ENCODE data around the gene VPS25. TPM values are rescaled to one million over a fixed set of nuclear protein-coding genes. Genes with fewer than 3 reads are reported as not detected.

VPS25 gene
- total RNA-seq, 2 donors from 2014 or later, result 18.5 to 24.2 TPM

- DNase-seq (ENCODE audit: low spot score) (no peak), ATAC-seq (ENCODE audit: insufficient number of reproducible peaks, low FRiP score, low read depth) (no peak)
- no peaks in the 10 kb centered on the region for H3K36me3 ChIP-seq
- no peaks in the 10 kb centered on the region for H3K9me3 ChIP-seq
- no peak overlapping the region for H3K4me3 ChIP-seq
- no peaks in the 10 kb centered on the region for H3K4me1 ChIP-seq (ENCODE audit: control insufficient read depth in 1 of 2, low read depth in 2 of 2)
- no peak overlapping the region for H3K27ac ChIP-seq
- H3K27me3 ChIP-seq (replicated peaks; ENCODE audit: insufficient read depth), result no peaks in the 10 kb centered on the region
- TF ChIP-seq, protein P1, sequence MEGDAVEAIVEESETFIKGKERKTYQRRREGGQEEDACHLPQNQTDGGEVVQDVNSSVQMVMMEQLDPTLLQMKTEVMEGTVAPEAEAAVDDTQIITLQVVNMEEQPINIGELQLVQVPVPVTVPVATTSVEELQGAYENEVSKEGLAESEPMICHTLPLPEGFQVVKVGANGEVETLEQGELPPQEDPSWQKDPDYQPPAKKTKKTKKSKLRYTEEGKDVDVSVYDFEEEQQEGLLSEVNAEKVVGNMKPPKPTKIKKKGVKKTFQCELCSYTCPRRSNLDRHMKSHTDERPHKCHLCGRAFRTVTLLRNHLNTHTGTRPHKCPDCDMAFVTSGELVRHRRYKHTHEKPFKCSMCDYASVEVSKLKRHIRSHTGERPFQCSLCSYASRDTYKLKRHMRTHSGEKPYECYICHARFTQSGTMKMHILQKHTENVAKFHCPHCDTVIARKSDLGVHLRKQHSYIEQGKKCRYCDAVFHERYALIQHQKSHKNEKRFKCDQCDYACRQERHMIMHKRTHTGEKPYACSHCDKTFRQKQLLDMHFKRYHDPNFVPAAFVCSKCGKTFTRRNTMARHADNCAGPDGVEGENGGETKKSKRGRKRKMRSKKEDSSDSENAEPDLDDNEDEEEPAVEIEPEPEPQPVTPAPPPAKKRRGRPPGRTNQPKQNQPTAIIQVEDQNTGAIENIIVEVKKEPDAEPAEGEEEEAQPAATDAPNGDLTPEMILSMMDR (IDR thresholded peaks at IDR 0.05), result no peak
Measured at GRCh38 chr17:42804918-42805367, 31.7 kb downstream of the VPS25 start.

GRCh38 chr17:42806249-42806648 lies 33.0 kb downstream of the VPS25 start:
- H3K4me3 ChIP-seq, result no peak overlapping the region
- H3K4me1 ChIP-seq (ENCODE audit: control insufficient read depth in 1 of 2, low read depth in 2 of 2), result no peaks in the 10 kb centered on the region
- no peaks in the 10 kb centered on the region for H3K36me3 ChIP-seq
- TF ChIP-seq, protein P1 (IDR thresholded peaks at IDR 0.05), result no peak
- no peak for ATAC-seq (ENCODE audit: insufficient number of reproducible peaks, low FRiP score, low read depth)
- no peaks in the 10 kb centered on the region for H3K27me3 ChIP-seq (replicated peaks; ENCODE audit: insufficient read depth)
- H3K27ac ChIP-seq, result no peak overlapping the region
- H3K9me3 ChIP-seq, result no peaks in the 10 kb centered on the region
- no peak for DNase-seq (ENCODE audit: low spot score)

DNA sequence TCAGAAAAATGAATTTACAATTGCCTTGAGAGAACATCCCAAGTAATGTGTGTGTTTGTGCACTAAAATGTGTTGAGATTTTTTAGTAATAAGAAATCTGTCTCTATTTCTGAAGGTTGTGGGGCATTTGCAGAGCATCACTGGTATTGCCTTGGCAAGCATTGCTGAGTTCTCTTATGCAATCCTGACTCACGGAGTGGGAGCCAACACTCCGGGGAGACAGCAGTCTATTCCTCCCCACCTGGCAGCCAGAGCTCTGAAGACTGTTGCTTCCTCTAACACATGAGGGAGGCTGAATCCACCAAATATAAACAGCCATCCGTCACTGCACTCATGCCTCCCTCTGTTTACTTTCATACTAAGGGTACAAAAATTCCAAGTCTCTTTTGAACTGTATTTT lies 36.0 kb downstream of the VPS25 start:
- TF ChIP-seq, protein P1 (IDR thresholded peaks at IDR 0.05), result no peak
- H3K27me3 ChIP-seq (replicated peaks; ENCODE audit: insufficient read depth), result no peaks in the 10 kb centered on the region
- ATAC-seq (ENCODE audit: insufficient number of reproducible peaks, low FRiP score, low read depth), result no peak
- peaks cover 12% of the 10 kb centered on the region for H3K36me3 ChIP-seq
- H3K4me1 ChIP-seq (ENCODE audit: control insufficient read depth in 1 of 2, low read depth in 2 of 2), result no peaks in the 10 kb centered on the region
- no peaks in the 10 kb centered on the region for H3K9me3 ChIP-seq
- no peak overlapping the region for H3K27ac ChIP-seq
- DNase-seq (ENCODE audit: low spot score), result no peak
- H3K4me3 ChIP-seq, result no peak overlapping the region

DNA sequence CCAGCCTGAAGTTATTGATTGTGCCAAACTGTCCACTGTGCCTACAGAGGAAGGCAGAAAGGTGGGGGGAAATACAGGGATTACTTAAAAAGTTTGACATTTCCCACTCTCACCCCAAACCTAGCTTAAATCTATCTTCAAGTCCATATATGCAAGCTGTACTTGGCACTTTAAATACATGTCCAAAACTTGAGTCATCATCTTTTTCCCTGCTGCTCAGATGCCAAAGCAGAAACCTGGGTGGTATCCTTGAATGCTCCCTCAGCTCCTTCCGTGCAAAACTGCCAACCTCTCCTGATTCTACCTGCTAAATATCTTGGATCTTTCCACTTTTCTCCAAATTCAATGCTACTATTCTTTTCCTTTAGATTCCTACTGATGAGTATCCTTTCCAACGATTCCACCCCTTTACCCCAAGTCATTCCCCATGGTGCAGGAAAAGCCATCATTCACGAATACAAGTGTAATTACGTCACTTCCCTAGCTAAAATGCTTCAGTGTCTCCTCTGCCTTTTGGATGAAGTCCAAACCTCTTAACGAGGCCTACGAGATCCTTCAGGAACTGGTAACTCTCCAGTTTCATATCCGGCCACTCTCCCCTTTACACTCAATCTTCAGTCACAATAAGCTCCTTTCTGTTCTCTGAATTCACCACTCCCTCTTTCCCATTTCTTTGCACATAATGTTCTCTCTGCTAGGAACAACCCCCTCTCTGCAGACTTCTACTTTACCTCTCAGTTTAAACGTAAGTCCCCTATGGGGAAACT lies 41.6 kb downstream of the VPS25 start:
- no peak for DNase-seq (ENCODE audit: low spot score)
- Histone ChIP-seq H3K4me3 (no peak overlapping the region), H3K4me1 (ENCODE audit: control insufficient read depth in 1 of 2, low read depth in 2 of 2) (no peaks in the 10 kb centered on the region), H3K27ac (no peak overlapping the region), H3K27me3 (replicated peaks; ENCODE audit: insufficient read depth) (no peaks in the 10 kb centered on the region), H3K9me3 (no peaks in the 10 kb centered on the region), H3K36me3 (peaks cover 59% of the 10 kb centered on the region)
- TF ChIP-seq, protein P1 (IDR thresholded peaks at IDR 0.05), result no peak
- no peak for ATAC-seq (ENCODE audit: insufficient number of reproducible peaks, low FRiP score, low read depth)

DNA sequence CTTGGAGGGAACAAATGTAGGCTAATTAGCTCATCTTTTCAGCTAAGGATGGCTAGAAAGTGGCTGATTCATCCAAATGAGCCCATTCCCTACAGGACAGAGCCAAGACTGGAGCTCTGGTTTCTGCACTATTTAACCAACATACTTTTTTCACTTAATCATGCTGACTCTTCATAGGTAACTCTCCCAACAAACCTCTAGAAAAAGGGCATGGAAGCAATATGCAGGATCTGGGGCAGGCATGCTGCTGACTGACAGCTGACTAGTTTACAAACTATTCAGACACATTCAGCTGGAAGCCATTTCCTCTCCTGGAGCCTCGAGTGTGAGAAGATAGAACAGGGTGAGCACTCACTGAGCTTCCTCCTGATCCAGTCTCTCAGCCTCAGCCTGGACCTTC lies 44.6 kb downstream of the VPS25 start:
- Histone ChIP-seq H3K36me3 (peaks cover 64% of the 10 kb centered on the region), H3K4me3 (no peak overlapping the region), H3K27ac (no peak overlapping the region), H3K27me3 (replicated peaks; ENCODE audit: insufficient read depth) (no peaks in the 10 kb centered on the region), H3K9me3 (no peaks in the 10 kb centered on the region), H3K4me1 (ENCODE audit: control insufficient read depth in 1 of 2, low read depth in 2 of 2) (peaks cover 6% of the 10 kb centered on the region in 2 donors)
- ATAC-seq (ENCODE audit: insufficient number of reproducible peaks, low FRiP score, low read depth) (no peak), DNase-seq (ENCODE audit: low spot score) (no peak)
- TF ChIP-seq, protein P1 (IDR thresholded peaks at IDR 0.05), result no peak

Measured in thoracic aorta (tissue), 2 donors.